GM21825 (cell line): ENCODE data around the gene FBXO31.
"Not testable (repeated sequence)": the region's sequence is repeated elsewhere in the genome, so short reads cannot be mapped to it uniquely, and the experiment has no call there.

ENCODE experiments used
- ATAC-seq: cut with Tn5 transposase; IDR thresholded peaks from one replicate; pipeline ENCODE4 v1.9.1; 2021; ENCODE audit warnings: mild to moderate bottlenecking, moderate library complexity; ENCODE audit not compliant: unreplicated experiment

Gene FBXO31

DNA sequence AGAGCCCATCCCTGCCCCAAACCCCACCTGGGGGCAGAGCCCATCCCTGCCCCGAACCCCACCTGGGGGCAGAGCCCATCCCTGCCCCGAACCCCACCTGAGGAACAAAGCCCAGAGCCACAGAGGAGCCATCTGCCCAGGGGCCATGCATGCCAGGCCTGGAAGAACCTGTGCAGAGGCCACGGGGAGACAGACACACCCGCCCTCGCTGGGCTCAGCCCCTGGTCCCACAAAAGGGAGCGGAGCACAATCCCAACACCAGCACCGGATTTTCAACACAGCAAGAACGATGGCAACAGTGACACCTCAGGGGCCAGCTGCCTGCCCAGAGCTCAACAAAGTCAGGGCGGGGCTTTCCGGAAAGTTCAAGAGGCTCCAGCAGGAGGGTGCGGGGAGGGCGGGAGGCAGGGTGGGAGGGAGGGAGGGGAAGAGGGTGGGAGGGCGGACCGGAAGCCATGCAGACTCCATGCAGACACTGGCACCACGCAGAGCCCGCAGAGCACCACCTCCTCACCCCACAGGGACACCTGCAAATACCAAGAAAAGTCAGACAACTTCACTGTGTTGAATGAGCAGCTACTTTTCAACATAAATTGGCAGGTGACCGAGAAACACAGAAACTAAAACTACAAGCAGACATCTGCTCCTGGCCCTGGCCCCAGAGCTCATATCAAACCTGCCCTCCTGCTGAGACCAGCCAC lies 38.5 kb downstream of the FBXO31 start:
- no peak for ATAC-seq

DNA sequence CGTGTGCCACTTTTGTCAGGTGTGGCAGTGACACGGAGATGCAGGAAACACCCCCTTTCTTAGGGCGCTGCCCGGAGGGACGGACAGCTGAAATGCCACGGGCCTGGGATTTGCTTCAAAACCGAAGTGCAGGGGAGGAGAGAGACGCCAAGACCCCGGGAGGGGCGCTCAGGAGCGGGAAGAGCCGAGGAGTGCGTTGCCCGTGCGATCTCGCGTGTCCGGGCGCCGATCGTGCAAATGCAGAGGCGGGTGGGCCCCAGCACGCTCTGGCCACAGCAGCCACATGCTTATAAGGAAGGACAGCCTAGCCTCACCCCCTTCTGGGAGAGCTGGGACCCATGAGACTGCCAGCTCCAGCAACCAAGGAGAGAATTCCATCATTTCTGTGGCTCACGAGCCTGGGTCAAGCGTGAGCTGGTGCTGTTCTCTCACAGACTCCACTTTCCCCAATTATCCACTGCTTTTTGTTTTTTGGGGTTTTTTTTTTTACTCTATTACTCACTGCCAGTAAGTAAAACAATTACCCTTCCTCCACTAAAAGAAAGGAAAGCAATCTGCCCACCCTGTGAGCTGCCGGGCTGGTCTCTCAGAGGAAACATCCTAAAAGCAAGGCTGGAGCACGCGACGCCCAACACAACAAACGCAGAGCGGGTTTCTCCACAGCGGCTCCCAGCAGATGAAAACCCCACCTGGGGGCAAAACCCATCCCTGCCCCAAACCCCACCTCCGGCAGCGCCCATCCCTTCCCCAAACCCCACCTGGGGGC lies 39.2 kb downstream of the FBXO31 start:
- ATAC-seq = no peak

DNA sequence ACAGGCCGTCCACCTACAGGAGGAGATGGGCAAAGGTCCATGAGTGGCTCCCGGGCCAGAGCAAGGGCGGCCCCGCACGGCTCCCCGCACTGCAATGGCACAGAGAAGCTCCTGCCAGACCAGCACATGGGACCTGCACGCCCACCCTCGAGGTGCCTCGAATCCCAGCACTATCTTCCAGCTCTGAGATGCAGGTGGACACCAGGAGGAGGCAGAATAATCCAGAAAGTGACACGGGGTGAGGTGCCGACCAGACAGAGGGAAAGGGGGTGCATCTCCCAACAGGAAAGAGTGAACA lies 39.9 kb downstream of the FBXO31 start:
- no peak for ATAC-seq

DNA sequence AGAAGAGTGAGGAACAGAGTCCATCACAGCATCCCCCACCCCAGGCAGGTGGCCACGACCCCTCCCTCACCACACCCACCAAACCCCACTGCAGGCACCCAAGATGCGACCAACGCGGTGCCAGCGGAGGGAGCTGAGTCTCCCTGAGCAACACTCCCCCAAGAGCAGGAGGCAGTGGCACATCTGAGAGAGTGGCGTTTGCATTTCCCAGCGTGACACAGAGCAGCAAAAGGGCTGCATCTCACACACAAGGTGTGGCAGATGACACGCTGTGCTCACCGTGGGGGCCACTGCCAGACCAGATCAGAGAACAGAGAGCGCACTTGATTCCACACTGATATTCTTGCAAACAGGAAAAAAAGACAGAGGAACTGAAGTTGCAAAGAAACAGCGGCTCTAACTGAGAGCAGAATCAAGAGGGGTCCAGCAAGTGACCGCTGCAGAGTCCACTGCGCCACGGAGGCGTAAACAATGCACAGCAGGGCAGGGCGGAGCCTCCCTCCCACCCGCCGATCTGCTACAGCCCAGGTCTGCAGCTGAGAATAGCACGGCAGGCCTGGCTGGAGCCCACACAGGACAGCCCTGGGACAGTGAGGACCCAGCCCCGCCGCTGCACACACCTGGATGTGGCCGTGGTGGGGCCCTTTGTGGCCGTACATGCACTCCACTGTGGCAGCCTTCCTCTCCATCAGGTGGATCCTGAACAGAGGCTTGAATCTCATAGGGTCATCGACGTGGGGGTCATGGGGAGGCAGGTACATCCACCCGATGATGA lies 40.4 kb downstream of the FBXO31 start:
- ATAC-seq = no peak

- no peak for ATAC-seq
Observed at GRCh38 chr16:87342504-87342903, 41.1 kb downstream of the FBXO31 start.

DNA sequence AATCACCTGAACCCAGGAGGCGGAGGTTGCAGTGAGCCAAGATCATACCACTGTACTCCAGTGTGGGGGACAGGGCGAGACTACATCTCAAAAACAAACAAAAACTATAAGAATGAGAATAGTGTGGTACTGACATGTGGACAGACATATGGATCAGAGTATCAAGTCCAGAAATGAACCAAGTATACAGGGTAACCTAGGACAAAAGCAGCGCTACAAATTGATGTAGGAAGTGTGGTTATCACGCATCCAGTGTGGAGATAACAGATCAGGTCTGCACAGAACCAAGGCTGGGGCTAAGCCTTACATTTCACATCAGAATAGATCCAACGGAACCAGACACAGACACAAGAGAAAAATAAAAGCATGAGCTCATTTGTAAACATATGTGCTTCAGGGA lies 43.4 kb downstream of the FBXO31 start:
- ATAC-seq = no peak

DNA sequence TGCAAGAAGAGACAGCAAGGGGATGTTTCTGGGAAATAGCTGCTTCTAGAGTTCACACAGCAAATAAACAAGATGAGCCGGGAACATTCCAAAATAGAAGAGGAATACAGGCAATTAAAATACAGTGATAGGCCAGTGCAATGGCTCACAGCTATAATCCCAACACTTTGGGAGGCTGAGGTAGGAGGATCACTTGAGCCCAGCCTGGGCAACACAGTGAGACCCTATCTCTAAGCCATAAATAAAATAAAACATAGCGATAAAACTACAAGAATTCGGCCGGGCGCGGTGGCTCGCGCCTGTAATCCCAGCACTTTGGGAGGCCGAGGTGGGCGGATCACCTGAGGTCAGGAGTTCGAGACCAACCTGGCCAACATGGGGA lies 43.9 kb downstream of the FBXO31 start:
- not testable (repeated sequence) for ATAC-seq

GRCh38 chr16:87339086-87339723 lies 44.4 kb downstream of the FBXO31 start:
- ATAC-seq = no peak

GRCh38 chr16:87338155-87338765 lies 45.3 kb downstream of the FBXO31 start:
- ATAC-seq = no peak

GRCh38 chr16:87337262-87337771 lies 46.3 kb downstream of the FBXO31 start:
- ATAC-seq = no peak

DNA sequence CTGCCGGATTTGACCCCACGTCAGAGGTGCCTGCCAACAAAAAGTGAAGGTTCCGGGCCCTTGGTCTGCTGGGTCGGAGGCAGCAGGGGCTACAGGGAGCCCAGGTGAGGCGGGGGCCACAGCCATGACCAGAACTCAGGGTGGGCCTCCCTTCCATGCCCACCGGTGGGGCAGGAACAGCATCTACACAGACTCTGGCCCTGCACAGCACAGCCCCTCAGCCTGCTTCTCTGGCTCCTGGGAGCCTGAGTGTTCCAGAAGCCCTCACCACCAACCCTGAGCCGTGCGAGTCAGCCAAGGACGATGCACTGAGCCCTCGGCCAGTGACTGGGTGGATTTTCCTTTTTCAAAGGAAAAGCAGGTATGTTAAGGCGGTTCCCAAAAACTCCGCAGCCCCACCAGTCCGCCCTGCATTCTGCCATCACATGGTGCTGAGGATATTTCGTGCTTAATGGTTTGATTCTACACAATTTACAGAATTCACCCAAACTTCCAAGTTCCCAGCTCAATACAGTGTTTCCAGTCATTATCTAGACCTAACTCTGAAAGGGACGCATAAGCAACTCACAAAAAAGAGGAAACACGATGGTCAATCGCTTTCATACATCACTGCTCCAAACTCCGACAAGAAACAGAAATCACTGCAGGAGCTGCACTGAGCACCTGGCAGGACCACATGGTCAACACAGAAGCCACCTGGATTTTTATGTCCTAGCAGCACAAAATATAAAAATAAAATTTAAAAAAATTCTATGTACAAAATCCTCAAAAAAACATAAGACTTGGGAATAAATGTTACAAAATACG lies 46.9 kb downstream of the FBXO31 start:
- no peak for ATAC-seq

DNA sequence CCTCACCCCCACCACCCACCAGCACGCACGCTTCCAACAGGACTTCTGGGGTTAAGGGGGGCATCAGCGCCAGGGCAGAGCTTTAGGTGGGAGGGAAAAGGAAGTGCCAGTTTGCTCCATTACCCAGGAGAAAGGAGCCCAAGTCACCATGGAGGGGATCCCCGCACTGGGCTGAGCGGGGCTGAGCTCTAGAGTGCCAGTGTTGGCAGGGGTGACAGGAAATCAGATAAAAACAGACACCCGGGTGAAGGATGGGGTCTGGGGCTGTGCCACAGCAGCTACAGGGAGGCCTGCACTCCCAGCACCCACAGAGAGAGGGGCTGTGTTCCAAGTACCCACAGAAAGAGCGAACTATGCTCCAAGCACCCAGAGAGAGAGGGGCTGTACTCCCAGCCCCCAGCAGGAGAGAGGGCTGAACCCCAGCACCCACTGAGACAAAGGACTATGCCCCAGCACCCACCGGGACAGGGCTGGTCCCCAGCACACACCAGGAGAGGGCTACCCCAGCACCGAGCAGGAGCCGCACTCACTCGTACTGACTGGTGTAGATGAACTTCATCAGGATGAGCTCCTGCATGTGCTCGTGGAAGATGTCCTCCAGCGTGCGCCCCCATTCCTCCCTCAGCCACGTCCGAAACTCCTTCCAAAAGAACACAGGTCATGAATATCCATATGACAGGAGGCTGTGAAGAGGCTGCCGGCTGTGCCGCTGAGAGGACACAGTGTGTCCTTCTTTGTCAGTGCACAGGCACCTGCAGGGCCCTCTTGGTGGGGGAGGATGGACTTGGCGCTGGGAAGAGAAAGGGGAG lies 47.7 kb downstream of the FBXO31 start:
- ATAC-seq = no peak

DNA sequence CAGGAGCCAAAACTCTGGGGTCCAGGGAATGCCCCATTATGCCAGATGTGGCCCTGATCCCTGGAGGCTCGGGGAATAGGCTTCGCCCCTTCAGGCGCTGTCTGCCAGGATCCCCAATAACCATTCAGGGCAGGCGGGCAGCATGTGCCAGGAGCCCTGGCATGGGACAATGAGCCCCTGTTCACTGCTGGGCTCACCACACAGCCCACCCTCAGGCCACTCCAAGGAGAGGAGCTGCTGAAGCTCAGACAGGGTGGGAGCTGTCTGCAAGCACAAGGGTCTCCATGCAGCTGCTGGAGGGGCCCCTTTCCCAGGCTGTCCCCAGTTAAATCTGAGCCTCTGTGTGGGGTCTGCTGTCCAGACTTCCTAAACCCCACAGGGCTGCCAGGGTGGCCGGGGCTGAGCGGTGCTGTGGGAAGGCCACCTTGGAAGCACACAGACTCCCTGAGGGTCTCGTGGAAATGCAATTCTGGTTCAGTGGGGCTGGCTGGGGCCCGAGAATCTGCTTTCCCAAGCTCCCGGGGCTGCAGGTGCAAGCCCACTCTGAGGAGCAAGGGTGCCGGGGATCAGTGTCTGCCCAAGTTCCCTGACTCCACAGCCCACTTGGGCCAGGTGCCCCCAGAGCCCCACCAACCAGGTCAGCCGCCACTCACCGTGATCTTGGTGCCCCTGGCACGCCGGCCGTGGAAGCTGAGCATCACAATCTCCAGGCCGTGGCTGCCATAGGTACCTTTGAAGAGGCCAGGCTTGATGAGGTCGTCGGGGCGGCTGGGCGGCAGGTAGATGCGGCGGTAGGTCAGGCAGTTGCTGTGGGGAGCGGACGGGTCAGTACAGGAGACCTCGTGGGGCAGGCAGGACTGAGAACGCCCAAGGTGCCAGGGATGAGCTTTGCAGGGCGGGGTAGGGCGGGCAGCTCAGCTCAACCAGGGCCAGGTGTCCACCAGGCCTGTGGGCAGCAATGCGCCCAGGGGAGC lies 48.6 kb downstream of the FBXO31 start:
- no peak for ATAC-seq

- ATAC-seq = no peak
Observed at GRCh38 chr16:87333581-87334331, 49.8 kb downstream of the FBXO31 start.

DNA sequence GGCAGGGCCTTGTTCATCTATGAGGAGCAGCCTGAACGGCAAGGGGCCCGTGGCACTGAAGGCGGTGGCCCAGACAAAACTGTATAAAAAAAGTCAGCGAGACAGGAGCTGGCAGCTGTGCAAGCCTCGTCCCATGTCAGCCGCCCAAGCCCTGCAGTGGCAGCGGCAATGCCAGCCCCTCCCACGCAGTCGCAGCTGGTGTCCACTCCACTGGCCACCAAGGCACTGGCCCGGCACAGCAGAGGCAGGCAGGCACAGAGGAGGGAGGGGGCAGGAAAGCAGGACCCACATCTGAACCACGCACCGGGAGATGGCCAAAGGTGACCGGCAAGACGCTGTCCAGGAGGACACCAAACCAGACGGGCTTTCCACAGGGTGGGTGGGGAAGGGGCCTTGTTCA lies 50.5 kb downstream of the FBXO31 start:
- ATAC-seq = no peak

DNA sequence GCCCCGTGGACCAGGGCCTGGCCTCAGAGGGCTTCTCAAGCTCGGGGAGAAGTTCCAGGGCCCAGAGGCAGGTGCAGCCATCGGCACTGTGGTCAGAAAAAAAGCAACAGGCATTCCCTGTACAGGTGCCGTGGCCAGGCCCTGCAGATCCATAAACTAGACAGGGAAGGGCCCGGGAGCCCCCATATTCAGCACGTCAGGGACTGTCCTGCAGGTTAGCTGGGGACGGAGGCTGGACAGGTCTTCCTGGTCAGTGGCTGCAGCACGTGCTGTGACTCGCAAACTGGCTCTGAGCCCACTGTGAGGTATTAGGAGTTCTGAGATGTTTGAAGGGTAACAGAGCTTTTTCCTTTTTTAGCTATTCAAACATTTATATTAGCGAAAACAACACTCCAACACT lies 51.4 kb downstream of the FBXO31 start:
- no peak for ATAC-seq

DNA sequence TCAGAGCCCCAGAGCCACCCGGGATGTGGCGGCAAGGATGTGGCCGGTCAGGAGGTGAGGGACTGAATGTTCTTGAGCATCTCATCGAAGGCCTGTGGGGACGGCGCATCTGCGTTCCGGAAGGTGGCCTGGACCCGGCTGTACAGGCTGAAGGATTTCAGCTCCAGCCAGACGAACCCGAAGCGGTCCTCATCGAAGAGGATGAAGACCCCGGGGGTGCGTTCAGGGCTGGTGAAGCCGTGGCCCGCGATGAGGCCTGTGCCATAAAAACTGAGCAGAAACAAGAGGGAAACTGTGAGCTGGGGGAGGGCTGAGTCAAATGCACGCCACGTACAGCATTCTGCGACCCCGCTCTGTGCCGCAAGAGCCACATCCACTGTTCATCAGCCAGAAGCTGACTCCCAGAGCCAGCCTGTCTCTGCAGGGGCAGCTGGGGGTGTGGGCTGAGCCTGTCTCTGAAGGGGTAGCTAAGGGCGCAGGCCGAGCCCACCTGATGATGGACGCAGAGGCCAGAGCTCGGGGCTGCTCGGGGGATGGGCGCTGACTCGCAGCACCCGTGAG lies 52.3 kb downstream of the FBXO31 start:
- no peak for ATAC-seq
